Transverse colon (tissue), 3 donors: Measurements from ENCODE around the gene ABCA7.

Source experiments
- EP300 ChIP-seq: sonication (generic); formaldehyde crosslinking; IDR thresholded peaks from one replicate; pipeline ENCODE4 v1.6.1; 2017; ENCODE audit warnings: antibody characterized with exemption, low read depth
- POLR2AphosphoS5 ChIP-seq, 3 donors: sonication (generic); formaldehyde crosslinking; IDR thresholded peaks; one replicate each; pipeline ENCODE4 v1.6.1; 2016; ENCODE audit warnings: antibody characterized with exemption in 3 of 3

DNA sequence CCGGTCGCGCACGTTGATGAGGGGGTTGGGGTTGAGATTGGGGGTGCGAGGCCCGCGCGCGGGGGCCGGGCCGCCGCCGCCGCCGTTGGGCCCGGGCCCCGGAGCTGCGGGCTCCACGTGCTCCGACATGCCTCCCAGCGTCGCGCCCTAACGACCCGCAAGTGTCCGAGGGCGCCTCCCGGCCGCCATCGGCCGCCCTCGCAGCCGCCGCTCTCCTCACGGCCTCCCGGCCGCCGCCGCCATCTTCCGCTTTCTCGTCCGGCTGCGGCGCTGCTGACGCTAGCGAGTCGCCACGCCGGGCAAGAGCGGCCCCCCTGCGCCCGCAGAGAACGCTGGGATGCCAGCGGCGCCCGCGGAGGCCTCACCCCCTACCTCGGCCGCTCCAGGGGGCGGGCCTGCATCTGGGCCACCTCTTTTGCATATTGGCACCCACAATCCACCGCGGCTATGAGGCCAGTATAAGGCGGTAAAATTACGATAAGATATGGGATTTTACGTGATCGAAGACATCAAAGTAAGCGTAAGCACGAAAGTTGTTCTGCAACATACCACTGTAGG is 19.0 kb upstream of the ABCA7 start, which contains the start of gene TMEM259:
- peak in 2 of 3 donors; percentile 40 to 83 for TF ChIP-seq POLR2AphosphoS5 (IDR thresholded peaks at IDR 0.05)
- TF ChIP-seq EP300 = no peak
